Measurements from ENCODE around the gene ETV6. TPM values are rescaled to one million over a fixed set of nuclear protein-coding genes. Genes with fewer than 3 reads are reported as not detected.
A peak's percentile ranks its signal among the peaks of the same experiment; 100 is the strongest.
"Not testable (repeated sequence)": the region's sequence is repeated elsewhere in the genome, so short reads cannot be mapped to it uniquely, and the experiment has no call there.

Gene ETV6
- total RNA-seq, 1 experiment from 2014 or later: 16.5 TPM

DNA sequence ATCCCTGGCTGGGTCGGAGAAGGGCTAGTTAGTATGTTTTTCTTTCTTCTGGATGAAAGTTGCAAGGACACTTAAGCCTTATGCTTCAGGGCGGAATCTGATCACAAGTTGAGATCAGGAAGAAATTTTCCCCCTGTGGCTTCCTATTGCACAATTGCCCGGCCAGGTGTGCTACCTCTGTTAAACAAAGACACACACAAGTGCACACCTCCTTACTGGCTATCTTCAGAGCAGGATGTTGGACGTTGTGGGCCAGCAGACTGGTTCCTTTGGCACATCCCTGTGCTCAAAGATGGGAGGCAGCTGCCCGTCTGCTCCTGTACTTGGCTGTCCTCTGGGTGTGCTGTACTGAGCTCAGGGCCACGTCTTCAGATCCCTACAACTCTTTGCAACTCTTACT is 19.1 kb downstream of the ETV6 start:
- peak; percentile 71 for DNase-seq (ENCODE audit: low spot score)

DNA sequence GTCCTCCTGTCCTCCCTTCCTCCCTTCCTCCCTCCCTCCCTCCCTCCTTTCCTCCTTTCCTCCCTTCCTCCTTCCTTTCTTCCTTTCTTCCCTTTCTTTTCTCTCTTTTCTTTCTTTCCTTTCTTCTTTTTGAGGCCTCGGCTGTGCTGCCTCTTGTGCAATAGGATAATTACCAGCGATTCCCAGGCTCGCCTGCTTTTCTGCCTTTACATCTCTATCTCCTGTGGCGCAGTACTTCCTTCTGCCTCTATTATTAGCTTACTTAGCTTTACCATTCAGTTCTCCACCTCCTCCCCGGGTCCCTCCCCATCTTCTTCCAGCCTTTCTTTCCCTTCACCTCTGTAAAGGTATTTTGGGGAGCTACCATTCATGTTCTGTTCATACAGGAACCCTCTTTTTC is 19.9 kb downstream of the ETV6 start:
- DNase-seq (ENCODE audit: low spot score): no peak

DNA sequence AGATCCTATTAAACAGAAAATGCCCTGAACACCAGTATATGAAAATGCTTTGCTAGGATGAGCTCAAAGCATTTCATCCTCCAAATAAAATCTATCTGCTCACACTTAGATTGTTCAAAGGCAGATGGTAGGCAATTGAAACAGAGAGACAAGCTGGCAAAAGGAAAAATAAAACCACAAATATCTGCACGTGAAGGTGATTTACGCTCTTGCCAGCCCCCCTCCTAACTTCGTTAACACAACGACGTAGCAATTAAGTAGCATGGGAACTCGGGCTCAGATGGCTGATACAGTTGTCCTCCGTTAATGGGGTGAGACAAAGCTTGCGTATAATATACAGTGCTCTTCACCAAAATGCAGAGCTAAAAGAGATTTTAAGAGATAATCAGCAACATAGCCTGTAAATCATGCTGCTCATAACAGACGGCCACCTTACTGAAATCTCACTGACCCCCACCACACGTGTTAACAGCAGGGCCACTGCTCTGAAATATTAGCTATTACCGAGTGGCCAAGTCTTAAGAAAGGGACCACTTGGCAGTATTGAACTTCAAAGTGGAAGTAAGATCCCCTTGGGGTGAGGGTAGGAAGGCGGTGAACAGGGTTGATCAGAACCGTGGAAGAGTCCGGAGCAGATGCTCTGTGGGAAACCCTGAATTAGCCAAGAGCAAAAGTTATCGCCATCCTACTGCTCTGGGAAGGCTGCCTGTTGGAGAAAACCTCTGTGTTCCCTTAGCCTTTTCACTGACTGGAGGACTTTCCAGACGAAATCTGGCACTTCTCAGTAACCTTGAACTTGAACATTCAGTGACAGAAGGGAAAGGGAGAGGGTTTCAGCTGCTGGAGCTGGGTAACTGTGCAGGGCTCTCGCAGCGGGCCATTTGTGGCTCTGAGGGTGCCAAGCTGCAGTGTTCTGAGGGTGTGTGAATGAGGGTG is 23.1 kb downstream of the ETV6 start:
- DNase-seq (ENCODE audit: low spot score): no peak

- DNase-seq (ENCODE audit: low spot score): no peak
Measured at GRCh38 chr12:11673666-11674461, 24.4 kb downstream of the ETV6 start.

GRCh38 chr12:11674894-11675390 is 25.5 kb downstream of the ETV6 start:
- DNase-seq (ENCODE audit: low spot score): no peak

- DNase-seq (ENCODE audit: low spot score): no peak
Measured at GRCh38 chr12:11676052-11676451, 26.6 kb downstream of the ETV6 start.

GRCh38 chr12:11677093-11677492 is 27.6 kb downstream of the ETV6 start:
- DNase-seq (ENCODE audit: low spot score): no peak

- DNase-seq (ENCODE audit: low spot score): no peak
Measured at GRCh38 chr12:11677752-11678151, 28.3 kb downstream of the ETV6 start.

DNA sequence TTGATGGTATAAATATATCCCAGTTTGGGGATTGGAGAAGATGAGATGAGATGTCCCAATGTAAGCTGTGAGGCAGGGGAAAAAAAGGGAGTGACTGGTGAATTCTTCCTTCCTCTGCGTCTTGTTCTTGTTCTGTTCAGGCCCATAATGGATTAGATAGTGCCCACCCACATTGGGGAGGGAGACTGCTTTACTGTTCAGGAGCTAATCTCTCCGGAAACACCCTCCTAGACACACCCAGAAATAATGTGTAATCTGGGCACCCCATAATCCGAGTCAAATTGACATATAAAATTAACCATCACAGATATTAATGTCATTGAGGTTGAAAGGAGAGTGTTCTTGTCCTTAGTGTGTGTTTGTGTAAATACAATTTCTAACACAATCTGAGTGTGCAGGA is 29.3 kb downstream of the ETV6 start:
- DNase-seq (ENCODE audit: low spot score): no peak

- DNase-seq (ENCODE audit: low spot score): no peak
Measured at GRCh38 chr12:11681207-11681606, 31.7 kb downstream of the ETV6 start.

GRCh38 chr12:11681695-11682094 is 32.2 kb downstream of the ETV6 start:
- not testable (repeated sequence) for DNase-seq (ENCODE audit: low spot score)

DNA sequence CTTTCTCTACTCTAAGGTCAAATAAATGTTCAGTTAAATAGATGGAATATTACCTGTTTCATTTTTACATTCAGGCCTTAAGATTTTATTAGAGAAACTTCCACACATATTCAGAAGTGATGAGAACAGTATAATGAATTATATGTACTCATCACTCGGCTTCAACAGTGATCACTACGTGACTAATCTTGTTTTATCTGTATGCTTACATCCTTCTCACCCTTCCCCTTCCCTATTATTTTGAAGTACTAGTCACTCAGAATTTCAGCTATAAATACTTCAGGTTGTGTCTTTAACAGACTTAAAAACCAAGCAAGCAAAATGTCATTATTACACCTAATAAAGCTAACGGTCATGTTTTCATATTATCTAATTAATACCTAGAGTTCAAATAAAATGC is 34.9 kb downstream of the ETV6 start:
- DNase-seq (ENCODE audit: low spot score): no peak

GRCh38 chr12:11684811-11685210 is 35.3 kb downstream of the ETV6 start:
- DNase-seq (ENCODE audit: low spot score): no peak

GRCh38 chr12:11685316-11685715 is 35.8 kb downstream of the ETV6 start:
- no peak for DNase-seq (ENCODE audit: low spot score)

GRCh38 chr12:11685716-11686115 is 36.2 kb downstream of the ETV6 start:
- no peak for DNase-seq (ENCODE audit: low spot score)

- DNase-seq (ENCODE audit: low spot score): no peak
Measured at GRCh38 chr12:11686120-11686519, 36.6 kb downstream of the ETV6 start.

- DNase-seq (ENCODE audit: low spot score): no peak
Measured at GRCh38 chr12:11687528-11687927, 38.1 kb downstream of the ETV6 start.

GRCh38 chr12:11688379-11688778 is 38.9 kb downstream of the ETV6 start:
- no peak for DNase-seq (ENCODE audit: low spot score)

GRCh38 chr12:11688831-11689230 is 39.4 kb downstream of the ETV6 start:
- no peak for DNase-seq (ENCODE audit: low spot score)

- DNase-seq (ENCODE audit: low spot score): no peak
Measured at GRCh38 chr12:11689591-11690186, 40.2 kb downstream of the ETV6 start.

DNA sequence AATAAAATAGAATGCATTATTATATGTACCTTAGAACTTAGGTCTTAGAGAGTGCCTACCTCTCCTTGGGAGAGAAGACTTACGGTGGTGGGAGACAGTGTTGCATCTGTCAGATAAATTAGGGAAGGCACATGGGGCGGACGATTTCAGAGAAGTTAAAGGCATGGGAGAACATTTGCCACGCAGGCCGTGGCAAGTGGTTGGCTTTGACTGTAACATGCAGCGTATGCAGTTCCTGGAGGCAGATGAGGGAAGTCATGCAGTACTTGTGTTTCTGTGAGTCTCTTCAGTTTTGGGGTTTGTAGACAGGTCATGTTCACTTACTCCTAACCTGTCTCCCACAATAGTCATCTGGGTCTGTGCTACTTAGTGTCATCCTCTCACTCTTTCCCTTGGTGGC is 43.6 kb downstream of the ETV6 start:
- DNase-seq (ENCODE audit: low spot score): no peak

DNA sequence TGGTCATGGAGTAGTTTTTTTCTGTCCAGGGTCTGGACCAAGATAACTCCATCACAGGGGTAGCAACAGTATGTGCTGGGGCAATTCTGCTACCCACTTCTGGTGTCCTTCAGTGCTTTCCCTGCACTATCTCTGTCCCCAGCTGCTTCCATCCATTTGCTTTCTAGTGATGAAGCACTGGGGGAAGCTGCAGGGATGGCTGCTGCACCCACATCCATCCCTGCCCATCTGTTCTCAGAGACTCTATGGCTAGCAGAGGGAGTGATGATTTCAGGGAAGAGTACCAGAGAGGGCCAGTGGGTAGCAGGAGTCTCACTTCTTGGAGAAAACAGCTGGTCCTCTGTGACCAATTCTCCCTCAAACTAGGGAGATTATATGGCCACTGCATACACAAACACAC is 44.1 kb downstream of the ETV6 start:
- no peak for DNase-seq (ENCODE audit: low spot score)

Data from HT-29 (cell line).